ENCODE measurements around the gene RALGDS. TPM values are rescaled to one million over a fixed set of nuclear protein-coding genes. Genes with fewer than 3 reads are reported as not detected.
A peak's percentile ranks its signal among the peaks of the same experiment; 100 is the strongest.

The RALGDS gene
- total RNA-seq, 1 donor from 2014 or later = 68.9 TPM

DNA sequence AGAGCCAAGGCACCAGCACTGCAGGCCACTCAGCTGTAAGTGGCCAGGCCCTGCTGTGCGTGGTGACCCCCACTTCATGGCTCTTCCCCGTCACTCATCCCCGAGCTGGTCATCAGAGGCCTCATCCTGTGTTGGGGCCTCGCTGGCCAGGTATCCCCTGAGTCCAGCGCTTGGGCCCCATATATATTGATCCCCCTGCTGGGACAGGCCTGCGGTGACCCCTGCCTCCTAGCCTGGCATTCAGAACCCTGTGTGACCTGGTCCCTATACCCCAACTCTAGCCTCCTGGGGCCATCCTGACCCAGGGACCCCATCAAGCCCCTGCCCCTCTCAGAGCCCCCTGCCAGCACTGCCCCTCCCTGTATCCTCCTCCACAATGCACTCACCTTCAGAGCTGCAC is 30.0 kb upstream of the RALGDS start:
- no peak for DNase-seq

DNA sequence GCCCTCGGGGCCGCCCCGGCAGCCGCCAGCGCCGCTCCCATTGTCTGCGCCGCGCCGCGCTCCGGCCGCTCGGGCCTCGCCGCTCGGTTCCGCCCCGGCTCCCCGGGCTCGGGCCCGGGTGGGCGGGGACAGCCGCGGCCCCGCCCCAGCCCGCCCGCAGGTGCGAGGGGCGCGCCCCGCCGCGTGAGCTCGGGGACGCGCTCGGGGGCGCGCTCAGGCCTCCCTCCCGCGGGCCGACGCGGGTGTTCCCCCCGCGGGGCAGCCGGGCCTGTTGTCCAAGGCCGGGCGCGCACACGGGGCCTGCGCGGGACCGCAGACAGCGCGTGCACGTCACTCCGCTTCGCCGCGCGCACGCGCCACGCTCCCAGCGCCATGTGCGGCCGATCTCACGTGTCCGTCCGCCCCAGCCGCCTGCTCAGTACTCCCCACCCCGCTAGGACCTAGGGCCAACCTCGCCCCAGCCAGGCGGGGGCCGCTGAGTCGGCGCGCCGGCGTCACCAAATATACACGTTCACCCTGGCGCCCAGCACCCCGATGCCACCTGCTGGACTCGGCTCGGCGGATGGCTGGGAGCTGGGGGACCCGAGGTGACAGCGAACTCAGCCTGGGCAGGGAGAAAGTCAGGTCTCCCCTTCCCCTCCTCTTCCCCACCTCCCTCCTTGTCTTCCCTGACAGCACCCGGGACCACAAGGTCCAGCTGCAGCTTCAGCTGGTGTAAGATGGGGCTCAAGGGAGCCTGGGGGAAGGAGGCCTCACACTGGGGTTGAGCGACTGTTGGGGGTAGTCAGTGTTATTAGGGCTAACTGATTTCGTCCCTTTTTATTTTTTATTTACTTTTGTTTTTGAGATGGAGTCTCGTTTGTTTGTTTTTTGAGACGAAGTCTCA is 28.3 kb upstream of the RALGDS start:
- peak; percentile 93 for DNase-seq

DNA sequence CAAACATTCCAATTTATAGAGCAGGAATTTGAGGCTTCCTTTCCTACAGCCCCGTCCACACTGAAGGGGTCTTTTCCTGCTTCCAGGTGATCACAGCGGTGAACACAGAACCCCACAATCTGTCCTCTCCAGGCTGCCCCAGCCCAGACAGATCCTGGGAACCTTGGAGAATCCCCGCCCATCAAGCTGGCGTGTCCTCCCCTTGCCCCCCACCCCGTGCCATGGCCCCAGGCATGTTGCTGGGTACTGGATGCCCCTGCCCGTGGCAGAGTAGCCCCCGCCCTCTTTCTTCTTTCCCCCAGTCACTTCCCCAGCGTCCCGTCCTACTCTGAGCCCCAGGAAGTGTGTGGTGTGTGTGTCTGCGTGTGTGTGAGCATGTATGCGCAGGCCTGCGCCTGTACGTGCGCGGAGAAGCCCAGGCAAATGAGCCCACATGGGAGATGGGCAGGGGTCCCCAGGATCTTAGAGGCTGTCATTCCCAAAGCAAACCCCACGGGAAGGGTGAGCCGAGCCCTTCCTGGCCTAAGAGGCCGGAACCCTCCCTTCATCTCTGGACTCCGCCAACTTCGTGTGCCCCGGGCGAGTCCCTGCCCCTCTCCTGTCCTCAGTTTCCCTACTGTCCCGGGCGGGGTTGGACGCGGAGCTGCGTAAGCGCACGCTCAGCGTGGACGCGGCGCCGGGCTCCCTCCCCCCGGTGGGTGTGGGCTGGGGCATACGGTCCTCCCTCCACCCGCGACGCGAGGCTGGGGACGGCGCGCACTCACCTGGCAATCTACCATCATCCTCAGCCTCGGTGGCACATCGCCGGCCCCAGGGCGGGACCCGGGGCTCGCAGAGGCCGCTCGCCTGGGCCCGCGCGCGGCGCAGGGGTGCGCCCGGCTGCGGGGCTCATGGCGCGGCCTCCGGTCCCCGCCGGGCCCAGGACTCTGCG is 27.4 kb upstream of the RALGDS start:
- DNase-seq = peak; percentile 49

DNA sequence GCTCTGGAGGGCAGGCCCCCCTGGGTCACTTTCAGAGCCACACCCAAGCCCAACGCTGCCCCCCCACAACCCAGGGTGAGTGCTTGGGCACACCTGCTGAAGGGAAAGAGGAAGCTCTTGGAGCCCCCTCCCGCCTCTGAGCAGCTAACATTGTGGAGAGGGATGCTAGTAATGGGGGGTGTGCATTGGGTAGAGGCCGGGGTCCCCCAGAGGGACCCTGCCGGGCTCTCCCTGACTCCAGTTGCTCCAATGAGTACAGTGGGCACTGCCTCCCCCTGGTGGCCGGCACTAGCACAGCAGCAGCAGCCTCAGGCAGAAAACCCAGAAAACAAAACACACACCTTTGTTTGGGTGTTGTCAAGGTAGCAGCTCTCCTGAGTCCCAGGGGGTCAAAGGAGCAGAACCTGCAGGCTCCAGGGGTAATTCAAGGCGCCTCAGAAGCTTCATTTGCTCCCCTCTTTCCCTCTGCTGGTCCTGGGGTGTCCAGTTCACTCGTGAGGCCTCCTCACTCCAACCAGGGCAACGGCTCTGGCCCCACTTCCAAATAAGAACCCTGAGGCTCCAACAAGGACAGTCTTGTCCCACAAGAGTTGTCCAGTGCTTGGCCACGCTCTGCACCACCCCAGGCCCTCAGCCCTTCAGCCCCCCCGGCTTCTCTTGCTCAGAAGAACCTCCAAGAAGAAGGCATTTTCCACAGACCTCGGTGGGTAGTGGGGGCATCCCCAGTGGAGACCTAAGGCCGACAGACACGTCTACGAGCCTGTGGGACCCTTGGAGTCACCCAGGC is 26.6 kb upstream of the RALGDS start:
- peak; percentile 78 for DNase-seq

DNA sequence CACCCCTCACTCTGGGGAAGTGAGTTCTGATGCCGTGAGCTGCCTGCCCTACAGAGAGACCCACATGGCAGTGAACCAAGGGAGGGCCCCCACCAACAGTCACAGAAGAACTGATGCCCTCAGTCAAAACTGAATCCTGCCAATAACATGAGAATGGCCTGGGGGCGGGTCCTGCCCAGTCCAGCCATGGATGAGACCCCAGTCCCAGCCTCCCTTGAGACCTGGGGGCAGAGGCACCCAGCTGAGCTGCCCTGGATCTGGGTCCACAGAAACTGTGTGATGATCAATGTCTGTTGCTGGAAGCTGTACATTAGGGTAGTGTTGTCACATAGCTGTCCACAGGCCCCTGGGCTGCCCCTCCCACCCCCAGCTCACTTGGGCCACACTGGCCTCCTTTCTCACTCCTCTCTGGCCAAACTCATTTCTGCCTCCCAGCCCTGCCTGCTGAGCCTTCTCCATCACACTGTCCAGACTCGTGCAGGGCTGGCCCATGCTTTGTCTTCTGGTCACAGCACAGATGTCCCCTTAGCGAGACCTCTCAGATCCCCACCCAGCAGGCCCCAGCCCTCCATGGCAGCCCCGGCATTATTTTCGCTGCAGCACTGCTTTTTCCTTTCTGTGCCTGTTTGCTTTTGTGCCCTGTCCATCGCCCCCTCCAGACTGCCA is 25.8 kb upstream of the RALGDS start:
- no peak for DNase-seq

DNA sequence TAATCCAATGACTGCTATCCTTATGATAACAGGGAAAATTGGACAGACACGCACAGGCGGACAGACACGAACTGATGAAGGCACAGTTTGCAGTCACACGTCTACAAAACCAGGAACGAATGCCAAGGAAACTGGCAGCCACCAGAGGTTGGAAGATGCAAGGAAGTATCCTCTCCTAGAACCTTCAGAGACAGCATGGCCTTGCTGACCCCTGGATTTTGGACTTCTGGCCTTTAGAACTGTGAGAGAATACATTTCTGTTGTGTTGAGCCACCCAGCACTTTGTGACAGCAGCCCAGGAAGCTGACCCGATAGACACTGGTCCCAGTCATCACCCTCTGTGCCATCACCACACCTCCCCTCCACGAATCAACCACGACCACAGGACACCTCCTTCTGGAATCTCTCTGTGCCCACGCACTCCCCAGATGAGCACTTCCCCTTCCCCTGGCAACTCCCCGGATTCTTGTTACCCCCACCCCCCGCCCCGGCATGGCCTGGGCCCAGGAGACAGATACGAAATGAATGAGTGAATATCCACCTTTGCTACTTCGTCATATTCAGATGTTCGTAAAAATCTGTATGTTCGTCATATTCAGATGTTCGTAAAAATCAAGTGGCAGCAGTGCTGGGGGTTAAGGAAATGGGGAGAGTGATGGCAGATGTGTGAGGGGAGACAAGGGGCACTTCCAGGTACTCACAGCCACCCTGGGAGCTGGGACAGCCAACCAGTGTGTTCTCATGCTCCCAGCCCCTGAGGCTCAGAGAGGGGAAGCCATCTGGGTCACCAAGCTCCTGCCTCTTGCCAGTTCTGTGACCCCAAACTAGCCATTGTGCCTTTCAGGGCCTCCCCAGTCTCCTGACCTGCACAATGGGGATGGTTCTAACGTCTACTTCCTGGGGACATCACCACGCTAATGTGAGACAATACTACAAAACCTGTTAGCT is 24.1 kb upstream of the RALGDS start:
- DNase-seq = no peak

DNA sequence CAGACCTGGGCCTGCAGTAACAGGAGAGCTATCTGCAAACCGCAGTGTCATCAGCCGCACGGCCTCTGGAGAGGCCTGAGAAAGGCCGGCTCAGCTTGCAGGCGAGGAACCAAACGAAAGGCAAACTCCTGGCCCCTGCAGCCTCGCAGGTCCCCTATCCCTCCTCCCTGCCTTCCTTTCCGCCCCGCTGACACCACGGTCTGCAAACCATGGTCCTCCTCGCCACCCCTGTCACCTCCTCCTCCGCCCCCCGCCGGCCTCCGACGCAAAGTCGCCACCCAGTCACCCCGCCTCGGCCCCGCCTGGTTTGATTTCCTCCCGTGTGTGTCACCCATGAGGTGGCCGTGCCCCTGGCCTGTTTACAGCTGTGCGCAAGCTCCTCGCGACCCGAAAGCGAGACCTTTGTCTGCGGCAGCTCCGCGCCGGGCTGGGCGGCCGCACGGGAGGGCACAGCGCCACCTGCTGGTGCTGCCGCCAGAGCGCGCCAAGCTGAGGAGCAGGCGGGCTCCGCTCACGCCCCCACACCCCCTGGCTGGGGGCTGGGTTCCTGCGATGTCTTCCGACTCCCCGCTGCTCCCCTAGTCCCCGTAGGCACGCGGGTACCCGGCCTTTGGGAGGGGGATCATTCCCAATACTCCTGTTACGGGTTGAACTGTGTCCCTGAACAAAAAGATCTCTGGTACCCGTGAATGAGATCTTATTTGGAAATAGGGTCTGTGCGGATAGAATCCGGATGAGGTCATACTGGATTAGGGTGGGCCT is 23.3 kb upstream of the RALGDS start:
- DNase-seq = peak; percentile 83

DNA sequence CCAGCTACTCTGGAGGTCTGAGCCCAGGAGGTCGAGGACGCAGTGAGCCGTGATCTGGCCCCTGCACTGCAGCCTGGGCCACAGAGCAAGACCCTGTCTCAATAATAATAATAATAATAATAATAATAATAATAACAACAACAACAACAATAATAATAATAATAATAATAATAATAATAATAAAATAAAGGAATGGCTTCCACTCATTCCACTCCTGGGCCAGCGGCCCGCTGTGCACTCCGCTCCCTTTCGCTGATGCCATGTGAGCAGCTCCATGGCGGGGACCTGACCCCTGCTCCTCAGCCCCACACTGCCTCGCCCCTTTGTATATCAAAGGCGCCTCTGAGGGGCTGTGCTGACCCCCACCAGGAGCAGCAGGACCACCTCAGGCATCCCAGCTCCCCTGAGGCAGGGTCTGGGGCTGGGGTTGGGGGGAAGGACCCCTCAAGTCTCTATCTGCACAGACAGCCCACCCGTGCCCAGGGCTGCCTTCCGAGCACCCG is 22.6 kb upstream of the RALGDS start:
- no peak for DNase-seq

DNA sequence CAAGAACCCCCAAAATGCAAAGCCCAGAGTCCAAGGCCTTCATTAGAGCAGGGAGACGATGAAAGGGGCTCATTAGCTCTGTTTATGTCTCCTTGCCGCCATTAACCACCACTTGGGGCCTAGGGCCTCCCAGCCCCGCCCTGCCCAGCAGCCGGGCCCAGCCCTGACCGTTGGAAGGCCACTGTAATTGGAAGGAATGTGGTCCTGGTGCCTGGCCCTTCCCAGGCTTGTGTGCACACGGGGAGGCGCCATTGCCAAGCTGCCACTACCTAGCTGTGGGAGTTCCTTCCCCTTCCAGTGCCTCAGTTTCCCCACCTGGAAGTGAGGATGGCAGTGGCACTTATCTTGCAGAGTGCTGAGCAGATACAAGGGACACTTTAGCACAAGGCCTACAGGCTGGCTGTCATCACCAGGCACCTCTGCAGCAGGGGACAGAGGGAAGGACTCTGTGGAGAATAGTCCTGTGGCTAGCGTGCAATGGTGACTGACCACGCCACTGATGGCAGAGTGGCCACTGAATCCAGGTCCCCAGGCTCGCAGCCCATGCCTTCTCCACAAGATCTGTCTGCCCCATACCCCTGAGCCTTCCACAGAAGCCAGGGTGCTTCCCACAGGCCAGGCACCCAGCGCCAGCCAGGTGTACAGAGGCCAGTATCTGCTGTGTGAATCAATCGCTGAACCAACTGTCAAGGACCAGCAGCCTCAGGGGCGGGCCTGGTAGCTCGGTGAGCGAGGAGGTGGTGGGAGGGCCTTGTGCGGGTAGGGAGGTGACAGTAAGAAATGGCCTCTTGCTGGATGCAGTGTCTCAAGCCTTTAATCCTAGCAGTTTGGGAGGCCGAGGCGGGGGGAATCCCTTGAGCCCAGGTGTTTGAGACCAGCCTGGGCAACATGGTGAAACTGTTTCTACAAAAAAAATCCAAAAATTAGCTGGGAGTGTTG is 21.9 kb upstream of the RALGDS start:
- no peak for DNase-seq

DNA sequence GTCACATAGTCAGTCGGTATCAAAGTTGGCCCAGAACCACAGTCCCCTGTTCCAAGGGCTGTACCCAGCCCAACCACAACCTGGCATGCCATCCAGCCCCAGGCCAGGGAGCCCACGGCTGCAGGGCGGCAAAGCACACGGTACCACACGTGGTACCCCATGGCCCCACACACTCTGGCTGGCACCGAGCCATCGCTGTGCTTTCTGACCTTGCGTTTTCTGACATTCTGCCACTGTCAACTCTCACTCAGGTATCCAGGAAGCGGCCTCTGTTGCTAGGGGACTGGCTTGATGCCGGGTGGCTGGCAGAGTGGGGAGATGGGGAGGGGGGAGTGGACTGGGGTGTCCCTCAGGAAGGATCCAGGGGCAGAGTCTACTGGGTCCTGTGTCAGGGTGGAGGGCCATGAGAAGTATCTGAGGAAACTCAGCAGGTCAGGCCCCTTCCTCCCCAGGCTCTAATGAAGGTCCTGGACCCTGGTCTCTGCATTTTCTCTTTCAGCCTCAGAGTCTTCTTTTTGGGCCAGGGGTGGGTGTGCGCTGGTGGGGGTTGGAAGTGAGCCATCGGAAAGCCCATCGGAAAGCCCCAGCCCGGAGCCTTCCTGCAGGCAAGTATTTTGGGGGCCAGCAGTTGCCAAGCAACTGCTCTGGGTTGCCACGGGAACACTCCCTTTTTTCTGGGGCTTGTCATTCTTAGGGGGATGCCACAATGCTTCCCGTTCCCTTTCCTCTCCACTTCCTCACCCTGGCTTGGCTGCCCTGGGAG is 21.0 kb upstream of the RALGDS start:
- DNase-seq = peak; percentile 44

DNA sequence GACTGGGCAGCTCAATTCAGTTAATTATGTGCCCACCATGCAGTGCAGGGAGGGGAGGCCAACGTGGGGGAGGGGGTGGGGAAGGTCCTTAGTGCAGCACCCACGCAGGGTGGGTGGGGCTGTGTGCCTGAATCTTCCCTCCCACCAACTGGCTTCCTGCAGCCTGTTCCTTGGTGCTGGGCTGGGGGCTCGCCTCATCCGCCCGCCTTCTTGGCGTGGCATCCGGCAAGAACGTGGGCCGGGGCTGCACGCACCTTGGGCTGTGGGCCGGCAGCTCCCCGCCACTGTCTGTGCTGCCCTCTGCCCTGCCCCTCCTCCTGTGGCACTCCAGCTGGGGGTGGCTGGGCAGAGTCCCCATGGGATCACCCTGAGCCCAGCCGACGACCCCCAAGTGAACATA is 19.6 kb upstream of the RALGDS start:
- no peak for DNase-seq

DNA sequence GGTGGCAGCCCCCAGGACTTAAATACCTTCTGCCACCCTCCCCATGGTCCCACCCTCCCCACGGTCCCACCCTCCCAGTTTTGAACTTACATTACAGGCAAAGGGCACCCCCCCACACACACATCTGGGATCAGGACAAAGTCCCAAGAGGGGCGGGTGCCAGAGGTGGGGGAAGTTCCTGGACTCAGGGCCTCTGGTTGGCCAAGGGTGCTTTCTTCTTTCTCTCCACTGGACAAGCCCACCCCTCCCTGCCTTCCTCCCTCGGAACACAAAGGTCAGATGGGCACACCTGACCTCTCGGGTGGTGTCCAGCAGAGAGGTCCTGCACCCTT is 19.1 kb upstream of the RALGDS start:
- DNase-seq = no peak

DNA sequence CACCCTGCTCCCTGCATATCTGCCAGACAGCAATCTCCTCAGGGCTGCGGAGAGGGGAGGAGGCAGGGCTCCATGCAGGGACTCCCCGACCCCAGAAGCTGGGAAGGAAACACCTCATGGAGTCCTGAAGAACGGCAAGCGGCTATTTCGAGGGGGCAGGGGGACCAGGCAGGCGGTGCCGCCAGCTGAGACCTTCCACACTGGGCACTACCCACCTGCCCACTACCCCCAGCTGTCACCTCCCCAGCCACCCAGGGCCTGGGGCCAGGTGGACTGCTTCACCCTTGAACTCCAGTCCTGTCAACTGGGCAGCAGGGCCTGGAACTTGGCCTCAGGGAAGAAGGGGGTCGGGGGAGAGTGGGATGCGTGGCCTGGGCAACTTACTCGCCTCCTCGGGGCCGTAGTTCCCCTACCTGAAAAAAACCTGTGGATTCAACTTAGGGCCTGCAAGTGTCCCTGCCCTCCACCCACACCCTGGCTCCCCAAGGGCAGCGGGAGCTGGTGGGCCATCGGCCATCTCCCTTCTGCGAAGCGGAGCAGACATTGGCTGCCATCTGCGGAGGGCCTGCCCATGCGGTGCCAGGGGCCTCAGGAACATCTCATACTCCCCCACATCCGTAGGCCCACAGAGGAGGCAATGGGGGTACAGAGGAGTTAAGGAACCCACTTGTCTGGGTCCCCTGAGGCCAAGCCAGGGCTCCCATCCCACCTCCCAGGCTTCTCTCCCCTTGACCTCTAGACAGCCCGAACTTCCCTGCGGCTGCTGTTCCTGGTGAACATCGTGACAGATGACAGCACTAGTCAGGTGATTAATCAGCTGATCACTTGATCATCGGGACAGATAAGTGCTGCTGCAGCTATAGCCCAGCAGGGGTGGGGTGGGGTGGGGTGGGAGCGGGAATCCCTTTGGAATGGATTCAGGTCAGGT is 18.5 kb upstream of the RALGDS start:
- DNase-seq = no peak

DNA sequence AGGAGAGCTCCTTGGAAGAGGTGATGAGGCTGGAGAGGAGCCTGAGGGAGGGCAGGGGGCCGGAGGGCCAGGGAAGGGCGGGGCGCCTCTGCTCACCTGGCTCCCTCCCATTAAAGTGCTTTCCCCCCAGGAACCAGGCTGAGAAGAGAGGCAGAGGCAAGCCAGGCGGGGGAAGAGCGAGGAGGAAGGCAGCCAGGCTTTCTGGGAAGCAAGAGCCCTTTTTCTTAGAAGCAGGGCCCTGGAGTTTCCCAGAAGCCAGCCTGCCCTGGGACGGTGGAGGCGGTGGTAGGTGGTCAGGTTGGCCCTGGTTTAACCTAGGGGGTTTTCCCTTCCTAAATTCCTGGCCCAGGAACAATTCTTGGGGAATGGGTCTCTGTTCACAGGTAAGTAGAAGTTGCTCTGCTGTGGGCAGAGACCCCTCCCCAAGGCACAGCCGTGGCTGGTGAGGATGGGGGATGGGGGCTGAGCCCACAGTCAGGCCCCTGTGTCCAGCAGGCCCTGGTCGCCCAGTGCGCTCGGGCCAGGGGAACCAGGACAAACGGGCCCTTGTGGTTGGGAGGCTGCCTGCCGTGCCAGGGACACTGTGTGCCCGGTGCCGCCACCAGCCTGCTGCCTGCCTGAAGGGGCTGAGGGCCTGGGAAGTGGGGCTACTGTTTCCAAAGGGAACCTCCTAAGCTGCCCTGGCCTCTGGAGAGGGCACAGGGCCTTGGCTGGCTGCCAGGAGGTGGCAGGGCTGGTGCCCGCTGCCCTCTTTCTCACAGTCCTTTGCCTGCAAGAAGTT is 16.6 kb upstream of the RALGDS start:
- no peak for DNase-seq

DNA sequence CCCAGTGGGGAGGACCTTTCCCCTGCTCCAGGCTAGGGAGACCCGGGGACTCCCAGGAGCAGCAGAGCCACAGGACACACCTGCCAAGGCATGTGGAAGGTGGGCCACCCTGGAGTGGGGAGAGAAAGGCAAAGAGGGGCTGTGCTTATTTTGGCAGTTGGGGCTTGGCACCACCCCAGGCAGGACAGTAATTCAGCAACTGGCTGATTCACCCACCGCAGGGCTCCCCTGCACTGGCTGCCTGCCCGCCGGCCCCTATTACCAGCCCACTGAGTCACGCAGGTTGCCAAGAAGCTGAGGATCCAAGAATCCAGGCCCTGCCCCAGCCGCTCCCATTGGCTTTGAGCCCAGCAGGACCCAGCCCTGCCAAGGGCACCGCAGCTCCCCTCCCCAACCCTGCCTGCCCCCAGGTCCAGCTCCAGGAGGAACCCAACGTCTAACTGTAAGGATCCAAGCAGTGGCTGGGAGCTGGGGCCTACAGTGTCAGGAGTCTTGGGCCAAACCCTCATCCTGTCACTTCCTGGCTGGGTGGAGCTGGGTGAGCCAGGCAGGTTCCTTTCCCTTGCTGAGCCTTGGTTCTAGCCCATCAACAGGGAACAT is 14.2 kb upstream of the RALGDS start:
- DNase-seq = peak; percentile 90
